HUES64 (cell line): ENCODE results near the gene UBE2H.
A peak's percentile ranks its signal among the peaks of the same experiment; 100 is the strongest.

Source experiments
- H3K27ac ChIP-seq: 2 replicates; pipeline ENCODE4 v1.7.0; 2013; ENCODE audit warnings: low read depth, low read length, inconsistent platforms
- H3K27me3 ChIP-seq: 2 replicates; pipeline ENCODE4 v1.6.1; 2013; ENCODE audit warnings: mild to moderate bottlenecking, low read length; ENCODE audit not compliant: insufficient read depth
- H3K36me3 ChIP-seq: 2 replicates; pipeline ENCODE4 v1.6.1; 2013; ENCODE audit warnings: mild to moderate bottlenecking, low read length; ENCODE audit not compliant: insufficient read depth
- H3K4me1 ChIP-seq: 2 replicates; pipeline ENCODE4 v1.6.1; 2013; ENCODE audit warnings: mild to moderate bottlenecking, low read length, moderate library complexity; ENCODE audit not compliant: insufficient read depth
- H3K4me3 ChIP-seq: 2 replicates; pipeline ENCODE4 v1.5.1; 2013; ENCODE audit warnings: mild to moderate bottlenecking, low read length, moderate library complexity
- H3K9ac ChIP-seq: 2 replicates; pipeline ENCODE4 v1.6.1; 2013; ENCODE audit warnings: mild to moderate bottlenecking, low read depth, low read length
- H3K9me3 ChIP-seq: 2 replicates; pipeline ENCODE4 v1.6.1; 2013; ENCODE audit warnings: low read depth, low read length; ENCODE audit not compliant: insufficient read depth
- WGBS: fragments of 150-250, 120-280 bp; methylation state at CpG from one replicate; pipeline ENCODE4 v1.1.7; 2013; ENCODE audit warnings: missing lambda C conversion rate; 5-methylcytosine and 5-hydroxymethylcytosine counted together

Gene UBE2H

GRCh38 chr7:129784437-129784782 is 168.3 kb downstream of the UBE2H start:
- Histone ChIP-seq H3K9ac (no peak overlapping the region), H3K4me3 (no peak overlapping the region), H3K36me3 (no peaks in the 10 kb centered on the region), H3K9me3 (no peaks in the 10 kb centered on the region), H3K4me1 (peaks cover 20% of the 10 kb centered on the region), H3K27me3 (peaks cover 99% of the 10 kb centered on the region), H3K27ac (no peak overlapping the region)
- WGBS = 8% methylated on average over 21 of the region's 25 CpGs

GRCh38 chr7:129783584-129783919 is 169.2 kb downstream of the UBE2H start:
- H3K27me3 ChIP-seq = peaks cover 99% of the 10 kb centered on the region
- no peaks in the 10 kb centered on the region for H3K9me3 ChIP-seq
- no peak overlapping the region for H3K27ac ChIP-seq
- H3K36me3 ChIP-seq = no peaks in the 10 kb centered on the region
- H3K4me1 ChIP-seq = peaks cover 20% of the 10 kb centered on the region
- no peak overlapping the region for H3K9ac ChIP-seq
- no peak overlapping the region for H3K4me3 ChIP-seq
- 17% methylated on average over 10 of the region's 10 CpGs for WGBS

GRCh38 chr7:129782818-129783583 is 169.8 kb downstream of the UBE2H start:
- Histone ChIP-seq H3K27me3 (peaks cover 99% of the 10 kb centered on the region), H3K9me3 (no peaks in the 10 kb centered on the region), H3K9ac (no peak overlapping the region), H3K4me1 (peaks cover 25% of the 10 kb centered on the region), H3K27ac (no peak overlapping the region), H3K36me3 (no peaks in the 10 kb centered on the region), H3K4me3 (no peak overlapping the region; the same call in 1 of the 2 replicates)
- 6% methylated on average over 42 of the region's 42 CpGs for WGBS

- Histone ChIP-seq H3K4me1 (peaks cover 32% of the 10 kb centered on the region), H3K9ac (no peak overlapping the region), H3K27ac (no peak overlapping the region), H3K9me3 (no peaks in the 10 kb centered on the region), H3K4me3 (peak overlapping the region; percentile 67), H3K27me3 (peaks cover 99% of the 10 kb centered on the region), H3K36me3 (no peaks in the 10 kb centered on the region)
- under 1% methylated on average over 73 of the region's 73 CpGs for WGBS
Measured at GRCh38 chr7:129781928-129782817, 170.6 kb downstream of the UBE2H start.

GRCh38 chr7:129780974-129781927 is 171.5 kb downstream of the UBE2H start:
- Histone ChIP-seq H3K4me1 (peaks cover 35% of the 10 kb centered on the region), H3K4me3 (peak overlapping the region; percentile 67)
- under 1% methylated on average over 55 of the region's 55 CpGs for WGBS

More at GRCh38 chr7:129780974-129781927, 171.5 kb downstream of the UBE2H start:
- no peaks in the 10 kb centered on the region for H3K36me3 ChIP-seq
- no peak overlapping the region for H3K27ac ChIP-seq
- H3K9ac ChIP-seq = no peak overlapping the region
- peaks cover 99% of the 10 kb centered on the region for H3K27me3 ChIP-seq
- no peaks in the 10 kb centered on the region for H3K9me3 ChIP-seq
